ENCODE measurements around the gene KRT23. TPM values are rescaled to one million over a fixed set of nuclear protein-coding genes. Genes with fewer than 3 reads are reported as not detected.
A peak's percentile ranks its signal among the peaks of the same experiment; 100 is the strongest.

KRT23 gene
- total and polyA plus RNA-seq, 2 of the 13 experiments (the other 11 are each of a cell fraction or from before 2014, with no cell fraction given) = 24.7 to 51.1 TPM

- 0 out of 2 replicates have a peak, but pooled peaks have one; percentile 30 for TF ChIP-seq ZMYM4 (CRISPR knock-in tag; IDR thresholded peaks at IDR 0.05)
- TF ChIP-seq LRRFIP1 (CRISPR knock-in tag; conservative IDR thresholded peaks at IDR 0.05) = no peak
- TF ChIP-seq SALL1 (CRISPR knock-in tag; IDR thresholded peaks at IDR 0.05) = peak; percentile 56; the same call in 1 of the 2 replicates
- TF ChIP-seq CBX1 (IDR thresholded peaks at IDR 0.05; ENCODE audit: low read depth) = no peak
- peak; percentile 16 for TF ChIP-seq TBL1XR1 (IDR thresholded peaks at IDR 0.05; ENCODE audit: borderline replicate concordance, low read length, partially characterized antibody)
- peak; percentile 98 for TF ChIP-seq FOXO1 (CRISPR knock-in tag; IDR thresholded peaks at IDR 0.05)
- no peak for TF ChIP-seq CREB1 (IDR thresholded peaks at IDR 0.05)
- TF ChIP-seq CREB1 (CRISPR knock-in tag; IDR thresholded peaks at IDR 0.05) = 0 out of 2 replicates have a peak, but pooled peaks have one; percentile 29
- peak; percentile 86 for TF ChIP-seq PAXIP1 (CRISPR knock-in tag; conservative IDR thresholded peaks at IDR 0.05)
- peak; percentile 83 for TF ChIP-seq ZNF331 (CRISPR knock-in tag; IDR thresholded peaks at IDR 0.05)
- TF ChIP-seq ZFP1 (CRISPR knock-in tag; IDR thresholded peaks at IDR 0.05) = no peak
- TF ChIP-seq RNF219 (CRISPR knock-in tag; IDR thresholded peaks at IDR 0.05) = 0 out of 2 replicates have a peak, but pooled peaks have one; percentile 62
- no peak for TF ChIP-seq NCOA1 (CRISPR knock-in tag; IDR thresholded peaks at IDR 0.05)
- 0 out of 4 replicates have a peak, but pooled peaks of 1 of the 2 experiments have one; percentile 27 for TF ChIP-seq REST (IDR thresholded peaks at IDR 0.05; ENCODE audit: borderline replicate concordance in 1 of 2, low read depth in 1 of 2, low read length in 2 of 2)
- 0 out of 2 replicates have a peak, but pooled peaks have one; percentile 37 for TF ChIP-seq SMAD3 (CRISPR knock-in tag; IDR thresholded peaks at IDR 0.05)
- TF ChIP-seq NKX3-1 (CRISPR knock-in tag; IDR thresholded peaks at IDR 0.05) = peak; percentile 70; the same call in 1 of the 2 replicates
Measured at GRCh38 chr17:40958086-40958953, 20.9 kb upstream of the KRT23 start (continued).
